AG08396 (cell line): ENCODE results near the gene DCTPP1.
"Not testable (repeated sequence)": the region's sequence is repeated elsewhere in the genome, so short reads cannot be mapped to it uniquely, and the experiment has no call there.

Source experiments
- DNase-seq: peaks from one replicate; pipeline ENCODE4 v3.0.0; 2012; ENCODE audit warnings: low spot score, mixed read lengths

The DCTPP1 gene

DNA sequence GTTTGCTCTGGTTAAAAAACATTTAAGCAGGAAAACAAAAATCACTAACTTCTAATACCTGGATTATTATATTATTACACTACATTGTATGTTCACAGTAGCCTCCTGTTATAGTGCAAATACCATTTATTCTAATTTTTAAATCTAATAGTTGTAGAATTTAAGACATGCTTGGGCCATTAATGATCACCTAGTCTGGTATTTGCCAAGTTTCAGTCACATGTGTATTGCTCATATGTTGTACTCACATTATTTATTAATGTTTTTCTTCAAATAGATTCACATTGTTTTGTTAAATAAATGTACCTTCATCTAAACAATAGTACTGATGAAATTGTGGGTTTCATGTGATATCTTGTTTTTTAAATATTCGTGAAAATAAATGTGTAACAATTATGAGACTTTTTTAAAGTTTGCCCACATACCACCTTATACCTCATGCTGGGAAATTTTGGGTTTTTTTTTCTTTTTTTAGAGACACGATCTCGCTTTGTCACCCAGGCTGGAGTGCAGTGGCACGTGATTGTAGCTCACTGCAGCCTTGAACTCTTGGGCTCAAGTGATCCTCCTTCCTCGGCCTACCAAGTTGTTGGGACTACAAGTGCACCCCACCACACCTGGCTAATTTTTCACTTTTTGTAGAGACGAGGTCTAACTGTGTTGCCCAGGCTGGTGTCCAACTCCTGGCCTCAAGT lies 16.6 kb downstream of the DCTPP1 start:
- DNase-seq, result no peak

- peak; percentile 91 for DNase-seq
These were observed 20.4 kb downstream of the DCTPP1 start for GRCh38 chr16:30409125-30410060.

DNA sequence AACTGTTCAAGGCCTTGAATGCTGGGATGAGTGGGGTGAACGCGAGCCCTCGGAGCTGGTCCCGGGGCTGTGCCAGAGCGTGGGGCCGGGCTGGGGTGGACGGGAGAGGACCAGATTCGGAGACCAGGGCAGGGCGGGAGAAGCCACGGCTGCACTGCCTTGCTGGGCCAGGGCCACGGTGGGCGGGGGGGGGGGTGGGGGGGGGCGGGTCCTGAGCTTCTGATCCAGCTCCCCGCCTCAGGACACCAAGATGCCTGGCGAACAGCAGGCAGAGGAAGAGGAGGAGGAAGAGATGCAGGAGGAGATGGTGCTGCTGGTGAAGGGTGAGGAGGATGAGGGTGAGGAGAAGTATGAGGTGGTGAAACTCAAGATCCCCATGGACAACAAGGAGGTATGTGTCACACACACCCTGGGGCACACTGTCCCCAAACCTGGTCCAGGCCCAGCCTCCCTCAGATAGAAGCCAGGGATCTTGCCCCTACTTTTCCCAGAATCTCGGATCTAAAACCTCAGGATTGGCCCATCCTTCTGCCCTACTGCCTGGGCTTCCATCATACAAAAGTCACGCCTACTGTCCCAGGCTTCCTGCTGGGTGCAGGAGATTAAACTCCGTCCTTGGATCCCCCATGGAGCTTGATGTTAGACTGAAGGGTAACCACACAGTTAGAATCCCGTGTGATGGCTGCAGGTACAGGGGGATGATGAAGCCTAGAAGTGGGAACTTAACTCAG lies 21.9 kb downstream of the DCTPP1 start:
- DNase-seq, result peak; percentile 77

- peak; percentile 96 for DNase-seq
These were observed 22.6 kb downstream of the DCTPP1 start, which contains the start of gene ZNF771 for GRCh38 chr16:30407102-30407803. Gene ZNF771, plus strand, starts transcription at chr16:30407606. Its CDS starts 448 bp downstream, at chr16:30408054.

GRCh38 chr16:30406795-30407101 lies 23.1 kb downstream of the DCTPP1 start:
- no peak for DNase-seq

DNA sequence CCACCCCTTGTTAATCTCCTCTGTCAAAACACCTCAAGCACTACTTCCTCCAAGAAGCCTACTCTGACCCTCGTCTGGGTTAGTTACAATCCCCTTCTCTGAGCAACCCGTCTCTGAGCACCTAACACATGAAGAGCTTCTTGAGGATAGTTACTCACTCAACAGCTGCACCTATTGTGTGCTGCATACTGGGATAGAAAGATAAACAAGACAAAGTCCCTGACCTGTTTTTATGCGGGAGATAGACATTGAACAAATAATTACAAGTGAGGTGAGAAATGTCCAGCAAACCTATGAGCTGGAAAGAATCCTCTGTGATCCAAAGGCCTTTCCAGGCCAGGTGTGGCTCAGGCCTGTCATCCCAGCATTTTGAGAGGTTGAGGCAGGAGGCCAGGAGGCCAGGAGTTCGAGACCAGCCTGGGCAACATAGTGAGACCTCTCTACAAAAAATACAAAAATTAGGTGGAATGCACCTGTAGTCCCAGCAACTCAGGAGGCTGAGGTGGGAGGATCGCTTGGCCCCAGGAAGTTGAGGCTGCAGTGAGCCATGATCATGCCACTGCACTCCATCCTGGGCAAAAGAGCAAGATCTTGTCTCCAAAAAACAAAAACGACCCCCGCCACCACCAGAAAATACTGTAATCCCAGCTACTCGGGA lies 27.9 kb downstream of the DCTPP1 start:
- DNase-seq, result no peak

DNA sequence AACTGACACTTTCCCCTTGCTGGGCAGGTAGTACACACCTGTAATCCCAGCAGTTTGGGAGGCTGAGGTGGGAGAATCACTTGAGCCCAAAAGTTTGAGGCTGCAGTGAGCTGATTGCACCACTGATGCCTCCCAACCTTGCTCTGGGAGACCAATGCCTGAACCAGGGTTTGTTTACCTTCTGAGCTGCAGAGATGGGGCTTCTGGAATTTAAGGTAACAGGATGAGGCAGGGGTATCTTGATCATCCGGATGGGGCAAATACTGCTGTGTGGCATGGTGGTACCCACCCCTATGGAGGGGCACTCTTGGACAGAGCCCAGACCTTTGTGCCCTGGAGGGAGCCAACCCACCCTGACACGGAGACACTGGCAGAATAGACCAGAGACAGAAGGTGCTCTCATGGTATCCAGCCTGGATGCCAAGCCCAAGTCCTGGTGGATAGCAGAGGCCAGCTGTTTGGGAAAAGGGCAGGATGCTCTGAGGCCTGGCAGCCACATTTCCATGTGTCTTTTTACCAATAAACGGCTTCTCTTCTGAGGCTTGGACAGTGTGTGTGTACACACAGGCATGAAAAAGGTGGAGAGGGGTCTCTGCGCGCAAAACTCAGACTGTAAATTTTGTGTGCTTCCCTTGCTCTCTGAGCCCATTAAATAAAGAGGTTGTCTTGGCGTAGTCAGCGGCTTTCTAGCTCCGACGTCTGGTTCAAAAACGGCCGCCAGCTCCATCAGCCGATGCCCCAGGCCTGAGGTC lies 30.2 kb downstream of the DCTPP1 start:
- DNase-seq, result peak; percentile 25

DNA sequence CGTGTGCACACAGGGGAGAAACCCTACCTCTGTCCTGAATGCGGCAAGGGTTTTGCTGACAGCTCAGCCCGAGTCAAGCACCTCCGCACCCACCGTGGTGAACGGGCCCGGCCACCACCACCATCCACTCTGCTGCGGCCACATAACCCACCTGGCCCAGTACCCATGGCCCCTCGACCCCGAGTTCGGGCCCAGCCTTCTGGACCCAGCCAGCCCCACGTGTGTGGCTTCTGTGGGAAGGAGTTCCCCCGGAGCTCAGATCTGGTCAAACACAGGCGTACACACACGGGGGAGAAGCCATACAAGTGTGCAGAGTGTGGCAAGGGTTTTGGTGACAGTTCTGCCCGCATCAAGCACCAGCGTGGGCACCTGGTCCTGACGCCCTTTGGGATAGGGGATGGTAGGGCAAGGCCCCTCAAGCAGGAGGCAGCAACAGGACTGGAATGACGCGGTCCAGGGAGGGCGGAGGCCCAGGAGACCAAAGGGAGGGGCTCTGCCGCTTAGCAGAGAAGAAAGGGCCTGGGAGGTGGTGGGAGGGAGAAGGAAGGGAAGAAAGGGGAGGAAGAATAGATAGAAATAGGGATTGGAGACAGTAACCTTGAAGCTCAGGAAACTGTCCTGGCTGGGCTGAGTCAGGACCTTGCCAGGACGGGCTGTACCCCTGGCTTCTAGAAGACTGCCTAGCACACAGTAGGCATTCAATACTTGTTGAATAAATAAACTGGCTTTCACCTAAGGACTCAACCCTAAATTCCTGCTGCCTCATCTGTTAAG lies 31.0 kb downstream of the DCTPP1 start:
- DNase-seq, result no peak

- DNase-seq, result no peak
These were observed 31.8 kb downstream of the DCTPP1 start for GRCh38 chr16:30397776-30398660.

- no peak for DNase-seq
These were observed 32.8 kb downstream of the DCTPP1 start for GRCh38 chr16:30397056-30397455.

DNA sequence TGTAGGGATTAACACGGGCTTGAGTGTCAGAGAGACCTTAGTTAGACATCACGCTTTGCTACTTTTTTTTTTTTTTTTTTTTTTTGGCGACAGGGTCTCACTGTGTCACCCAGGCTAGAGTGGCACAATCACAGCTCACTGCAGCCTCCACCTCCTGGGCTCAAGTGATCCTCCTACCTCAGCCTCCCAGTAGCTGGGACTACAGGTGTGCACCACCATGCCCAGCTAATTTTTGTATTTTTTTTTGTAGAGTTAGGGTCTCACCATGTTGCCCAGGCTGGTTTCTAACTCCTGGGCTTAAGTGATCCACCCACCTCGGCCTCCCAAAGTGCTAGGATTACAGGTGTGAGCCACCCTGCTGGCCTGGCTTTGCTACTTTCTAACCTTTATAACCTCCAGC lies 33.2 kb downstream of the DCTPP1 start:
- not testable (repeated sequence) for DNase-seq

- no peak for DNase-seq
These were observed 33.7 kb downstream of the DCTPP1 start for GRCh38 chr16:30395992-30396585.

- peak; percentile 91 for DNase-seq
These were observed 34.5 kb downstream of the DCTPP1 start, which contains the start of gene ZNF48 for GRCh38 chr16:30395155-30395991. Gene ZNF48, plus strand, starts transcription at chr16:30395420. Its CDS starts 375 bp downstream, at chr16:30395795.

GRCh38 chr16:30394592-30395154 lies 35.2 kb downstream of the DCTPP1 start:
- DNase-seq, result peak; percentile 51

DNA sequence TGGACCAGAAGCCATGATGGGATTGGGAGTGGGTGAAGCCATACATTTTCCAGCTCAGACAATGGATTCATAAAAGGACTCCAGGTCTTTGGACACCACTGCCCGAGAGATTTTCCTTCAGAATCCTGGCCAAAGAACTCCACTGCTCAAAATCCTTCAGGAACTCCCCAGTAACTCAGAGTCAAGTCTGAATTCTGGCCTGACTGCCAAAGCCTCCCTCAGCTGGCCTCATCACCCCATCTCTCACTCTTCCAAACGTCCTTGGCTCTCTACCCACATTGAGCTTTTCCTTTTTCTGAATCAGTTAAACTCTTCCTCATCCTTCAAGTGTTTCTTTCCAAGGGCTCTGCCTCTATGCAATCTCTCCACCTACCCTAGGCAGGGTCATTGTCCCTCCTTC lies 46.3 kb downstream of the DCTPP1 start:
- no peak for DNase-seq

DNA sequence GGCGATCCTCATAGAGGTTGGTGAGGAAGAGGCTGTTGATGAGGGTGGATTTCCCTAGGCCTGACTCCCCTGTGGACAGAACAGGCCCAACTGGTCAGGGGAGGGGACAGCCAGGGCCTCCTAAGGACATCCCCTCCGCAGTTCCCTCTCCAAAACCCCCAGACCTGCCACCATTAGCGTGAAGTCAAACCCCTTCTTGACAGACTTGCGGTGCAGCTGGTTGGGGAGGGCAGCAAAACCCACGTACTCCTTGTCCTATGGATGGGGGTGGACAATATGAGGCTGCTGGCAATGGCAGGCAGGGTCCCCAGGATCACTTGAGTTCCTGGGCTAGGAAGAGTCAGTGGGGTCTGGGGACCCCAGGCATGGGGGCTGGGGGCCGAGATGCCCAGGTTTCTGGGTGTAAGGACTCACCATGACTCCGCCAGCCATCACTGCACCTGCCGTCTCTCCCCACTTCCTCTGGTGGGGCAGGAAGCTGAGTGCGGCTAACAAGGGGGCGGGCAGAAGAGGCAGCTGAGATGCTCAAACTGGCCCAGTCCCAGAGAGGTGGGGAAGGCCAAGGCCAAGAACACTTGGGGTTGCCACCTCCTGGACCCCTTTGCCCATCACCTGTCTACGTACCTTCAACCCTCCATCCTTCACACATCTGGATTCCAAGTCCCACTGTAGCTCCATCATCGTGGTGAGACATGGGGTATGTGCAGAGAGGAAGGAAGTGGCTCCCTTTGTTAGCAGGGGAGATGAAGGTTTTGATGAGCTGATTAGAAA lies 47.5 kb downstream of the DCTPP1 start, which contains the start of gene SEPTIN1:
TSS of gene SEPTIN1 (minus strand) at position 451 of the 771 bp plus-strand sequence. CDS start at position 432, 19 bp downstream.
- DNase-seq, result no peak
